Adrenal gland (tissue), 12 donors: ENCODE results near the gene UBE3D. TPM values are rescaled to one million over a fixed set of nuclear protein-coding genes. Genes with fewer than 3 reads are reported as not detected.

Experiments
- DNase-seq, 7 donors: peaks; one replicate each; pipeline ENCODE4 v3.0.0-alpha.2; 2019 to 2020
- H3K27ac ChIP-seq, 5 donors: fragments of 200-600 bp; sonication (generic) in 4 of 5; 1 replicate in 3 of 5; 2 replicates in 2 of 5; pipeline versions ENCODE4 v1.5.1 to v1.8.0; 2016 to 2020; ENCODE audit warnings: mild to moderate bottlenecking in 1 of 5
- H3K27me3 ChIP-seq: fragments of 200-600 bp; 2 replicates; pipeline ENCODE4 v1.8.0; 2021
- H3K36me3 ChIP-seq, 2 donors: fragments of 200-600 bp; replicated peaks in 1 of 2; 1 replicate in 1 of 2; 2 replicates in 1 of 2; pipeline versions ENCODE4 v1.5.1 to v1.8.0; 2018 to 2022
- H3K4me1 ChIP-seq, 2 donors: fragments of 200-600 bp; replicated peaks in 1 of 2; 1 replicate in 1 of 2; 2 replicates in 1 of 2; pipeline versions ENCODE4 v1.5.1 to v1.8.0; 2018 to 2021
- H3K4me3 ChIP-seq, 4 donors: fragments of 200-600 bp; sonication (generic) in 3 of 4; one replicate each; pipeline ENCODE4 v1.5.1; 2016 to 2018
- H3K9me3 ChIP-seq, 3 donors: fragments of 200-600 bp; sonication (generic) in 1 of 3; replicated peaks in 1 of 3; 1 replicate in 2 of 3; 2 replicates in 1 of 3; pipeline versions ENCODE4 v1.5.1 to v1.8.0; 2016 to 2021
- POLR2A ChIP-seq, 2 donors: fragments of 450-650 bp; IDR thresholded peaks; one replicate each; pipeline ENCODE4 v1.6.1; 2017; ENCODE audit warnings: antibody characterized with exemption in 2 of 2, mild to moderate bottlenecking in 2 of 2, moderate library complexity in 1 of 2
- WGBS, 4 donors: extraction: QIAGEN DNeasy Blood & Tissue Kit in 2 of 4; methylation state at CpG; one replicate each; pipeline versions ENCODE4 v1.1.5 to v1.1.7; 2013 to 2017; 5-methylcytosine and 5-hydroxymethylcytosine counted together
- intact Hi-C, 2 donors: fragments of 100-400 bp; cut with DNase I; formaldehyde crosslinking; loops; one replicate each; pipeline versions ENCODE4 v1.14.1 to v1.15.0; 2022 to 2023
- polyA plus RNA-seq, 3 donors: library from polyadenylated mRNA; stranded (reverse); fragments of 200-250 nt in 2 of 3; fragments of 350-450 nt in 1 of 3; fragmentation: Illumina TruSeq in 1 of 3; extraction: RNeasy Lipid Tissue Mini Kit (QIAGEN cat#74804) in 1 of 3; gene quantifications; one replicate each; pipeline ENCODE4 v1.2.3, GENCODE V29; 2013 to 2014
- total RNA-seq, 9 donors: library from RNA; depleted of rRNA in 4 of 9; stranded (reverse); fragments of >200 nt in 4 of 9; fragments of 120-200 nt in 1 of 9; fragmentation: NEBNext Ultra II Directional in 1 of 9; extraction: Animal tissue kit (Norgen Biotek cat#: 25700) in 1 of 9; gene quantifications; one replicate each; pipeline versions ENCODE4 v1.1.0 to v1.2.4, GENCODE V29; 2013 to 2023
- TF ChIP-seq, protein P1 (sequence below), 6 experiments: fragments of 450-650 bp in 4 of 6; fragments of 200-600 bp in 2 of 6; sonication (generic) in 1 of 6; IDR thresholded peaks; 1 replicate in 5 of 6; 2 replicates in 1 of 6; pipeline versions ENCODE4 v1.5.1 to v1.8.0; 2016 to 2021; ENCODE audit warnings: antibody characterized with exemption in 6 of 6, mild to moderate bottlenecking in 2 of 6, moderate library complexity in 1 of 6
- donor health status: healthy with polysubstance abuse.
- donor health status: Bipolar disorder and iron deficiency.
- donor health status: DM: yes; HTN: yes; CAD: no.
- donor health status: DM: no; HTN: no; CAD: no.
- donor health status: DM: no; HTN: no; CAD: no.
- donor health status: DM: yes; HTN: yes; CAD: no.

The UBE3D gene
- total and polyA plus RNA-seq, 12 donors, result 1.3 to 15.9 (median 7.7) TPM

DNA sequence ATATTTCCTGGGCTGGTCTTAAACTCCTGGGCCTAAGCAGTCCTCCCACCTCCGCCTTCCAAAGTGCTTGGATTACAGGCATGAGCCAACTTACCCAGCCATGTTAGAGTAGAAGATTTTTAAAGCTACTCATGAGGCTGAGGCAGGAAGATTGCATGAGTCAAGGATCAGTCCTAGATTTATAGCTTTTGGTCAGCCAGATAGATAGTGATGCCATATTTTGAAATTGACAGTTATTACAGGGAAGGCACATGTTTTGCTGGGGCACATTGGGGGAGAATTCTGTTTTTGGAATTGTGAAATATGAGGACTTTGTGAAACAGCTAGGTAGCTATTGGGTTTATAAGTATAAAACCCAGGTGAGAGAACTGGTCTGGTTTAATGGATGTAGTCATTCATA lies 42.7 kb upstream of the UBE3D start:
- no peak for DNase-seq
- WGBS, 4 donors, result 94 to 100% (median 98%) methylated on average over 1 of the region's 1 CpG
- no peak overlapping the region for H3K4me3 ChIP-seq
- peaks cover 0 to 8% (median 0%) of the 10 kb centered on the region in 3 donors for H3K9me3 ChIP-seq
- H3K36me3 ChIP-seq, result peaks cover 0 to 20% of the 10 kb centered on the region in 2 donors
- no peaks in the 10 kb centered on the region for H3K27me3 ChIP-seq
- peaks cover 0 to under 1% of the 10 kb centered on the region in 2 donors for H3K4me1 ChIP-seq
- intact Hi-C loops, result no loop called here
- no peak for TF ChIP-seq POLR2A (IDR thresholded peaks at IDR 0.05)
- TF ChIP-seq, protein P1, sequence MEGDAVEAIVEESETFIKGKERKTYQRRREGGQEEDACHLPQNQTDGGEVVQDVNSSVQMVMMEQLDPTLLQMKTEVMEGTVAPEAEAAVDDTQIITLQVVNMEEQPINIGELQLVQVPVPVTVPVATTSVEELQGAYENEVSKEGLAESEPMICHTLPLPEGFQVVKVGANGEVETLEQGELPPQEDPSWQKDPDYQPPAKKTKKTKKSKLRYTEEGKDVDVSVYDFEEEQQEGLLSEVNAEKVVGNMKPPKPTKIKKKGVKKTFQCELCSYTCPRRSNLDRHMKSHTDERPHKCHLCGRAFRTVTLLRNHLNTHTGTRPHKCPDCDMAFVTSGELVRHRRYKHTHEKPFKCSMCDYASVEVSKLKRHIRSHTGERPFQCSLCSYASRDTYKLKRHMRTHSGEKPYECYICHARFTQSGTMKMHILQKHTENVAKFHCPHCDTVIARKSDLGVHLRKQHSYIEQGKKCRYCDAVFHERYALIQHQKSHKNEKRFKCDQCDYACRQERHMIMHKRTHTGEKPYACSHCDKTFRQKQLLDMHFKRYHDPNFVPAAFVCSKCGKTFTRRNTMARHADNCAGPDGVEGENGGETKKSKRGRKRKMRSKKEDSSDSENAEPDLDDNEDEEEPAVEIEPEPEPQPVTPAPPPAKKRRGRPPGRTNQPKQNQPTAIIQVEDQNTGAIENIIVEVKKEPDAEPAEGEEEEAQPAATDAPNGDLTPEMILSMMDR (IDR thresholded peaks at IDR 0.05), result no peak
- no peak overlapping the region for H3K27ac ChIP-seq

DNA sequence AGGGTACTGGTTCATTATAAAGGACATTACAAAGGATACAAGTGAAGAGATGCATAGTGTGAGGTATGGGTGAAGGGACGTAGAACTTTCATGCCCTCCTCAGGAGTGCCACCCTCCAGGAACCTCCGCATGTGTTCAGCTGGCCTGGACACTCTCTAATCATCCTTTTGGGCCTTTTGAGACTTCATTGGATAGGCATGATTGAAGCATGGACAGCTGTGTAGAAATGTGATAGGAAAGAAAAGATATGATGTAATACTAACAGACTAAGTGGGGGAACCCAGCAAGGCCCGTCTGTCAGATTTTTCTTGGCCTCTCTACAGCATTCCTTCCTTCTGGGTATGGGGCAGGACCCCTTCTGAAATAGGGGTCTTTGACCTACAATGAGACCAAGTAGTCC lies 32.9 kb upstream of the UBE3D start:
- Histone ChIP-seq H3K27ac (no peak overlapping the region), H3K9me3 (no peaks in the 10 kb centered on the region), H3K4me1 (no peaks in the 10 kb centered on the region), H3K36me3 (no peaks in the 10 kb centered on the region), H3K27me3 (no peaks in the 10 kb centered on the region), H3K4me3 (no peak overlapping the region)
- WGBS, 4 donors, result 87 to 97% (median 95%) methylated on average over 3 of the region's 3 CpGs
- intact Hi-C loops, result no loop called here
- DNase-seq, result no peak
- TF ChIP-seq POLR2A (IDR thresholded peaks at IDR 0.05), result no peak
- TF ChIP-seq, protein P1 (IDR thresholded peaks at IDR 0.05), result no peak

DNA sequence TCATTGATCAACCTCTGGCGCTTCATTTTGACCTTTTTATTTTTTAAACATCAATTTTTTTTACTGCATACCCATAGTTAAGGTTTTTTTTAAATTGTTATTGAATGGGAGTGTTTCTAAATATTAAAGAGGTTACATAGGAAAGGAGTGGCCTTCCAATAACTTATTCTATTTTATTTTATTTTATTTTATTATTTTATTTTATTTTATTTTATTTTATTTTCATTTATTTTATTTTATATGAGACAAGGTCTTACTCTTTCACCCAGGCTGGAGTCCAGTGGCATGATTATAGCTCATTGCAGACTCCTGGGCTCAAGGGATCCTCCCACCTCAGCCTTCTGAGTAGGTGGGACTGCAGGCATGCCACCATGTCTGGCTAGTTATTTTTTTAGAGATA lies 32.0 kb upstream of the UBE3D start:
- 88 to 97% (median 93%) methylated on average over 1 of the region's 1 CpG for WGBS, 4 donors
- H3K4me3 ChIP-seq, result no peak overlapping the region
- H3K9me3 ChIP-seq, result no peaks in the 10 kb centered on the region
- H3K36me3 ChIP-seq, result no peaks in the 10 kb centered on the region
- peaks cover 0 to 5% of the 10 kb centered on the region in 2 donors for H3K4me1 ChIP-seq
- intact Hi-C loops, result no loop called here
- H3K27ac ChIP-seq, result no peak overlapping the region
- no peaks in the 10 kb centered on the region for H3K27me3 ChIP-seq
- no peak for TF ChIP-seq POLR2A (IDR thresholded peaks at IDR 0.05)
- TF ChIP-seq, protein P1 (IDR thresholded peaks at IDR 0.05), result no peak
- no peak for DNase-seq

DNA sequence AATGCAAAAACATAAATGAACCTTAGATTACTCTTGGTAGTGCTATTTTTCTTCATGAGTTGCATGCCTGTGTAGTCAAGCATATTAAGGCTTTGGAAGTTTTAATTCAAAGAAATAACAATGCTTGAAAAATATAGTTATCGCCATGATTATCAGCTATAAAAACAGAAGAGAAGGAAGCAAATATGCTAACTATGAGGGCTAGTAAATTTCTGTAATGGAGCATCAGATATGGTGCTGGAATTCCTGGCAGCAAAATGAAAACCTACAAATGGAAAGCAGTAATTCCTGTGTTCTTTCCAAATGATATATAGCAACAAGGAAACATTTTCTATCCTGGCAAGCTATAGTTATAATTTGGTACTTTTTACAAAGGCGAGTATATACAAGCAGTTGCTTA lies 31.6 kb upstream of the UBE3D start:
- no peak overlapping the region for H3K27ac ChIP-seq
- H3K27me3 ChIP-seq, result no peaks in the 10 kb centered on the region
- H3K36me3 ChIP-seq, result no peaks in the 10 kb centered on the region
- H3K9me3 ChIP-seq, result no peaks in the 10 kb centered on the region
- no peak for TF ChIP-seq POLR2A (IDR thresholded peaks at IDR 0.05)
- TF ChIP-seq, protein P1 (IDR thresholded peaks at IDR 0.05), result no peak
- H3K4me3 ChIP-seq, result no peak overlapping the region
- H3K4me1 ChIP-seq, result peaks cover 0 to 5% of the 10 kb centered on the region in 2 donors
- intact Hi-C loops, result no loop called here
- WGBS, 4 donors, result 84 to 90% (median 86%) methylated on average over 2 of the region's 2 CpGs
- no peak for DNase-seq
